C4-2B (cell line): ENCODE results near the gene DIPK1A.

Source experiments
- CTCF ChIP-seq: fragments of 450-650 bp; conservative IDR thresholded peaks from 2 replicates; pipeline ENCODE4 v1.5.1; 2017; ENCODE audit warnings: mild to moderate bottlenecking
- ZFX ChIP-seq: fragments of 450-650 bp; IDR thresholded peaks from 2 replicates; pipeline ENCODE4 v1.6.1; 2017

DNA sequence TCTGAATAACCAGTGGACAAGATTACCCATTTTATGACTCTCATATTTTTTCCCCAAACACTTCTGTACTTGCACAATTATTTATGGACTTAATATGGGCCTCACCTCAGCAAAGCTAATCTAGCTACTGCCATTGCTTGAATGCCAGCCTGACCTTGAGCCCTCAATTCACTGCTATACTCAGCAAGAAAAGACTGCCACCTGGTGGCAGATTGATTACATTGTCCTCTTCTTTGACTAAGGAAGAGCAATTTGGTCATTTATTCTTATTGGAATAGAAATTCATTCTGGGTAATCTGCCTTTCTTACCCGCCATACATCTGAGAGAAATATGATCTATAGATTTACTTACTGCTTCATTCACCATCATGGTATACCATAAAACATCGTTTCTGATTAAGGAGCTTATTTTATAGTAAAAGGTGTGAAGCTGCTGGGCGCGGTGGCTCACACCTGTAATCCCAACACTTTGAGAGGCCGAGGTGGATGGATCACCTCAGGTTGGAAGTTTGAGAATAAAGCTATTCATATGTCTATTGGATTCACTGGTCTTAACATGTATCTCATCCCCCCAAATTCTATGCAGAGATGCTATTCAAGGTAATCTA, 32.9 kb upstream of the DIPK1A start:
- TF ChIP-seq CTCF (peak; percentile 90), ZFX (no peak)
